Right renal cortex interstitium (tissue), 3 donors: Measurements from ENCODE around the gene MTPN. TPM values are rescaled to one million over a fixed set of nuclear protein-coding genes. Genes with fewer than 3 reads are reported as not detected.

ENCODE experiments used
- DNase-seq, 3 donors: peaks; one replicate each; pipeline ENCODE4 v3.0.0-alpha.2; 2013; ENCODE audit warnings: low read depth in 3 of 3, low spot score in 2 of 3
- polyA plus RNA-seq, 3 donors: library from polyadenylated mRNA; unstranded; fragments of 120-200 nt; gene quantifications; one replicate each; pipeline ENCODE4 v1.2.1, GENCODE V29; 2013; ENCODE audit not compliant: insufficient read length in 3 of 3

MTPN gene
- polyA plus RNA-seq, 3 donors = 163 to 166 (median 165) TPM

DNA sequence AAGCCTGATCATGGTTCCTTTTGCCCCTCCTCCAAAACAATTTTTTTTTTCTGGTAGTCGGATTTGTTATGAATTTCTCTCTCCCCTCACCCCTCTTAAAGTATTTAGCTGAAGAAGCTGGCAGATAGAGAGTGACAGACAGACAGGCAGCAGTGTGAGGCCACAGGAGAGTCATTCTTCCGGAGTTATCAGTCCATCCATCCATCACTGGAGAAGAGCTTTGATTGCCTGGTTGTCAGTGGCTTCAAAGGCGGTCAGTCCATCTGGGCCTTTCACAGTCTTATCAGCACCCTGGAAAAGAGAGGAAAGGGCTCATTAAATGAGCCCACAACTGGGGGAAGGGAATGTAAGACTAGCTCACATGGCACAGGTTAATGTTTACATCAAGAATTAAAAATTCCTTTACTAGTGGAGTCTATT is 47.4 kb downstream of the MTPN start:
- DNase-seq = no peak

DNA sequence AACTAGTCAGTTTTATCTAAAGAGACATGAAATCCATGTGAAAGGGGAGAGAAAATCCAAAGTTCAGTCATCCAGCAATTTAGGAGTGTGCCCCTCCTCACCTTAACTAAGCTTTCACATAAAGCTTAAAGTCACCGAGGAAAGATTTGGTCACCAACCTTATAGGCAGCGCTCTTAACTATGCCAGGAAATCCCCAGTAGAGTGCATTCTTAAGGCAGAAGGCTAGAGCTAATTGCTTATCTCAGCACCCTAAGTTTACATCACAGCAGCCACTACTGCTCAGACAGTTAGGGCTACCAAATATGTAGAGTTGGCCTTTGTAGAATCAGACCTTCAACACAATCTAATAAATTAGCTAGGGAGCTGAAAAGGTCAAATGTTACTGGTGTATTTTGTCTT is 47.9 kb downstream of the MTPN start:
- DNase-seq = no peak

DNA sequence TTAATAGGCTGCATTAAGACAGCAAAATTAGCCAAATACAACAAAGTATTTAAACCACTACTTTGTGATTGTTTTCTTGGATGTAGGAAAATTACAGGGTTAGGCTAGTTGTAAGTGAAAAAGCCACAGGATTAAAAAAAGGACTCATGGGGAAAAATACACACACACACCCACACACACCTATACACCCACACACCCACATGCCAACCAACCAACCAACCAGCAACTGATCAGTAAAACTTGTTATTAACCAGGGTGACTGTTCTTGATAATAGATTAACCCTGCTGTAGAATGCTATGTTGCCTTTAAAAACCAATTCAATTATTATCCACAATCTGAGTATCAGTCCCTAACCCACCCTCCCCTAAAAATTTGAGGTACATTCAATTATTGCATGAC is 49.0 kb downstream of the MTPN start:
- no peak for DNase-seq

DNA sequence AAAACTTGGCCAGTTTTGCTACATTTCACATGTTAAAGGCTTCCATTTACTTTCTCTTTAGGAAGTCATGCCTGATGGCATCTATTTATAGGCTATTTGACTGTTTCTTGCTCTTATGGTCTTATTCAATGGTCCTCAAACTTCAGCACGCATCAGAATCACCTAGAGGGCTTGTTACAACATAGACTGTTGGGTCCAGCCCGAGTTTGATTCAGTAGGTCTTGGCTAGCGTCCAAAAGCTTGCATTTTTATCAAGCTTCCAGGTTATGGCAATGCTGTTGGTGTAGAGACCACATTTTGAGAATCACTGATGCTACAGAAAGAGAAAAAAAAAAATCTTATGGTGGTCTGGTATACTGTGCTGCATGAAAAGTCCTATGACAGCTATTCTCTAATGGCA is 51.9 kb downstream of the MTPN start:
- no peak for DNase-seq

DNA sequence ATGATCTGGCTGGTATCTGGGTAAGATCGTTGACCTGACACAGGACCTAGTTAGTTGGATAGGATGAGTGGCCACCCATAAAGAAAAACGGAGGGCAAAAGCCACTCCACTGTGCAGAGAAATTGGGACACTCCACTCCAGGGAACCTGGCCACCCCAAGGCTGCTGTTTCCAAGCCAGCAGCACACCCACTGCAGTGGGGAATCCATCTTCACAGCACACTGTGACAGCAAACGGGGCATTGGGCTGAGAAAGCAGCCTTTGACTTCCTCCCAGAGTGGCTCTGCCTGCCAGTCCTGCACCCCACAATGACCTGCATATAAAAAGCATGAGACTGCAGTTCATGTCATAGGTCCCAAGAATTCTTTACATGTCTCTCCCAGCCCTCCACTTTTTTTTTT is 52.9 kb downstream of the MTPN start:
- no peak for DNase-seq

DNA sequence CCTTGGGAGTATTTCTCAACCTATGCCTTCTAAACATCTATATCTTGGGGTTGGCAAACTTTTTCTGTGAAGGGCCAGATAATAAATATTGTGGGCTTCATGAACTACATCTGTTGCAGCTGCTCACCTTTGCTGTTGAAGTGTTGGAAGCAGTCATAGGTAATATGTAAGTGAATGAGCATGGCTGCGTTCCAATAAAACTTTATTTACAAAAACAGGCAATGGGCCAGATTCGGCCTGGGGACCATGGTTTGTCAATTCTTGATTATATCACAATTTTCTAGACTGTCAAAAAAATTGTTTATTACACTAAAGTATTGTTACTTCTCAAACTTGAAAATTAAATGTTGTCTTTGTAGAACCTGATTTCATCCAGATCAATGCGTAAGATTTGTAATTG is 54.9 kb downstream of the MTPN start:
- no peak for DNase-seq

DNA sequence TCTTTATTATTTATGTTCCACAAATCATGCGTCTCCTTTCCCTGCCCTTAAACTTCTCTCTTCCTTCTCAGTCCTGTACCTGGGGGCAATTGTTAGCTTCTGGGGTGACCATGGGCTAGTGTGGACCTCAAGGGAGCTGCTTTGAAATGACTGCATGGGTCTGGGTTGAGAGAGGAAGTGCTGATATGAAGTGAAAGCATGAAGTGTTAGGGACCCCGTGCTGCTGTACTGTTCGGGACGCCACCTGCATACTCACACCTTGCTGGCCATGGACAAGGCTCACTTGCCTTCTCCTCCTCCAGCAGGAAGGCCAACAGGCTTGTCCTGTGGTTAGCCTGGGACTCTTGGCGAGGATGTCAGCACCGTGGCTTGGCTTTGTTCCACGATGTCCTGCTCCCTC is 56.7 kb downstream of the MTPN start:
- DNase-seq = no peak

DNA sequence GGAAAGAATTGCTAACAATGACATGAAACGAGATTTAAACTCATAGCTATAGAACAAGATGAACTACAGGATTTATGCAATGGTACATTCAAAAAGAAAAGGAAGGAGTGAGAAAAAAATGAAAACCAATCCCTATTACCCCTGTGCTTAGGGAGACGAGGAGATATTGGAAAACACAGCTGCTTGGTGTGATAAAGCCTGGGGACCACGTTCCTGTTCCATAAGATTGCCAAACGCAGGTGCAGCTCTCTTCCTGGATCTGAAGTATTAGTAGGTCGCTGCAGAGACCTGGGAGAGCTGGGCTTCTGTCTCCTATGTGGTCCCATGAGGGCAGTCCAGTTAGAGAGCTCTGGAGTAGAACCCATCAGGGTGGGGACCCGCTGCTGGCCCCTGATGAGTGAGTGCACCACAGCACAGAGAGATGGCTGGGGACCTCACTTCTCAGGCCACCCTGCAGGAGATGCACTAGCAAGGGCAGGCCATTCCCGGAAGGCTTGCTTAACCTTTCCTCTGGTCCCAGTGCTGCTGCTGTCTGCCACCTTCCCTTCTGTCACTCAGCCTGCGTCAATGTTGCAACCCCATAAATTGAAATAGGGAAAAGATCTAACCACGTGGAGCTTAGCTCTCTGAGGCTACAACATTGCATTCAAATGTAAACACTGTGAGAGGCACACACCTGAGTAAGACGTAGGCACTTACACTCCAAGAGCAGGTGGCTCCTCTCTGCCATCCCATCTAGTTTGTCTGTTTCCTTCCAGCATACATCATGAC is 57.9 kb downstream of the MTPN start:
- no peak for DNase-seq

DNA sequence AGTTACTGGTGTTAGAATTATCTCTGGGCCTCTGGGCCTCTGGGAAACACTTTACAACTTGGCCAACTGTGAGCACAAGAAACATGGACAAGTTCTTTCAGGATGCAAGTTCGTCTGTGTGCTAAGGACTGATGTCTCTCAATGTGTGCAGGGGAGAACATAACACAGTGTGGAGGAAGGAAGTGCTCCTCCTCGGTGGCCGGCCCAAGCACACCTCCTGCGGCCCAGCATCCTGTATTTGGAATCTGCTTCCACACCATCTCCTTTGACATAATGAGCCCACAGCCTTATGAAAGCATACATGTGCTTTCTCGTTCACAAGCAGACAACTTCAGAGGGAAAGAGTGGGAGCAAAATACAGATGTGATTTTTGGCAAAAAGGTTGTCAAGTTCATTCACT is 59.0 kb downstream of the MTPN start:
- DNase-seq = no peak

DNA sequence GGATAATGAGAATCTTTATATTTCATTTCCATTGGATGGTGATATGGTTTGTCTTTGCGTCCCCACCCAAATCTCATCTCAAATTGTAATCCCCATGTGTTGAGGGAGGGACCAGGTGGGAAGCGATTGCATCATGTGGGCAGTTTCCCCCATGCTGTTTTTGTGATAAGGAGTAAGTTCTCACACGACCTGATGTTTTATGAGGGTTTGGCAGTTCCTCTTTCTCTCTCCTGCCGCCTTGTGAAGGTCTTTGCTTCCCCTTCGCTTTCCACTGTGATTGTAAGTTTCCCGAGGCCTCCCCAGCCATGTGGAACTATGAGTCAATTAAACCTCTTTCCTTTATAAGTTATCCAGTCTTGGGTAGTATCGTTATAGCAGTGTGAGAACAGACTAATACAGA is 59.4 kb downstream of the MTPN start:
- no peak for DNase-seq

DNA sequence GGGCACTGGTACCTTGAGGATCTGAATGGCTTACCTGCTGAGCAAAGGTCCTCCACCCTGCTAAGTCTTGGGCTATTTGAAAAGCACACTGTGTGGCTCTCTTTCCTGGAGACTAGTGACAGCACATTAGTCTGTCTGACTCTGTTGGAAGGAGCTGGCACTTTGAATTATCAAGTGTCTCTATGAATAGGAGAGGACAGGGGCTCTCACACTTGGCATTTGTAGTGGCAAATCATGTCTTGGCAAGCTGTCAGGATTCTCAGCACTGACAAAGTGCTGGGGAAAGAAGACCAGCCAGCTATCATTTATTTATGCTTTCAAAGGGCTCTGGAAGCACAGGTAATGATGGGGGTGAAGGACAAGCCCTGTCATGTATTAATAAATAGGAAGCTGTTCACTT is 62.8 kb downstream of the MTPN start:
- DNase-seq = no peak

DNA sequence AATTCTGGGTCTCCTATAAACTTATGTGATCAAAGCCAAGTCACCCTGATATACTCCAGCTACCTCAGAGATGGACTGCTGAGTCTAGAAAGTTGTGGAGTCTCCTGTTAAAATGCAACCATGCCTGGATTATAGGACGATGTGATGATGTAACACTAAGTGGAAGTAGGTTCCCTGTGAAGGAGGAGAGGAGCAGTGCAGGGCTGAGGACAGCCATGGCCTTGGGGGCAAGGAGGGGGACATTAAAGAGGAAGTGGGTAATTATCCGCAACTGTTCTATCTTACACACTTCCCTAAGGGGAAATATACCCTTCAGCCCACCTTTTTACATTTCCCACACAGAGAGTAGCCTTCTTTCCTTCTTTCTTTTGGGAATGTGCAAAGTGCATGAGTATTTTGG is 63.8 kb downstream of the MTPN start:
- DNase-seq = no peak

DNA sequence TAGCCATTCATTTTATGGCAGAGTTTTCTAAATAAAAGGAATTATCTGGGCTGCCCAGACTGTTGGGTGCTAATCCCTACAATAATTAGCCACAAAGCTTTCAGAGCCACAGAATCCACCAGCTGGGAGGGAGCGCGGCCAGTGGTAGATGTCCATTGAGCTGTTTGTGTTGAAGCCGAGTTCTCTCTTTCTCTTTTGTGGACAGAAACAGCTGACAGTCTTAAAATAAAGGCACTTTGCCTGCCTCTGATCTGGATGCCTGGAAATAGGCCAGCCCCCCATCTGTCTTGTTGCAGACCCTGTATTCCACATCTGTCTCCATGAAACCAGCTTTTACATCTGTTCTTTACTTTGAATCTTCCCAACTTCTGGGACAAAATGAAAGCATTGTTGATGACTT is 66.1 kb downstream of the MTPN start:
- DNase-seq = peak in 1 of 3 donors; percentile 32

DNA sequence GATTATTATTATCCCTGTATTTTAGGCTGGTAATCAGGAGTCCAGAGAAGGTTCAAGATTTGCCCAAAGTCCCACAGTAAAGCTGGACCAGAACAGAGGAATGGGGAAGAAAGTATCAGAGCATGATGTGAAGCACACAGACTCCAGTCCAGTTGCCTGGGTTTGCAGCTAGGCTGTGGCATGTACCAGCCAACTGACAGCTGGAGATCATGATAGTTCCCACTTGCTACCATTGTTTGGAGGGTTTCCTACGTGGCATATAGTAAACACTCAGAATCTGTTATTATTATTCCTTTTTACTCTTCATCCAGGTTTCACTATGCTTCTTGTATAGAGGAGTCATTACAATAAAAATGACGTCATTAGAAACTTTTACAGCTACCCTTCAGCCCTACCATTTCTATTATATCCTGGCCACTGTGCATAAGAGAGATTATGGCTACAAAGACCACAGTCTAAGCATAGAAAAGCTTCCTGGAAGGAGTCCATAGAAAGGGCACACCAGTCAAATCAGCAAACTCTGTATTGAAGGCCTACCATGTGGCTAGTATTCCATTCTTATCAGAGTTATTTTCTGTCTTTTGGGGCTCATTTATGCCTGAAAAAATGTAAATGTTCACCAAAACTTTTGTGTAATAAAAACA is 66.6 kb downstream of the MTPN start:
- DNase-seq = no peak

DNA sequence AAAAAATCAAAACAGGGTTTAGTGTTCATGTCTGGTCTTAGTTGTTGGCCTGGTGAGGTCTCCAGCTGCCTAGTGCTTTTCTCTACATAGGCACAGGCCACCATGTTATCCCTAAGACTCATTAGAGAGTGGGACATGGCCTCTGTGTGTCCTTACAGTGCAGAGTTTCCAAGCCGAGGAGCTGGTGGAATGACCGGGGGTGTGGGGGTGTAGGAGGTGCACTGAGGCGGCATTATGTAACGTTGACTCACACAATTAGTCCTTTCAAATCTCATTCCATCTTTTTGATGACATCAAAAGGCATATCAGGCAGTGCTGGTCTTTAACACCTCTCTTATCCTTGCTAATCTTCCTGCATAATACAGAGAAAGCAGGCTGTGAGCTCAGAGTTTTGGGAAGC is 71.3 kb downstream of the MTPN start:
- no peak for DNase-seq

DNA sequence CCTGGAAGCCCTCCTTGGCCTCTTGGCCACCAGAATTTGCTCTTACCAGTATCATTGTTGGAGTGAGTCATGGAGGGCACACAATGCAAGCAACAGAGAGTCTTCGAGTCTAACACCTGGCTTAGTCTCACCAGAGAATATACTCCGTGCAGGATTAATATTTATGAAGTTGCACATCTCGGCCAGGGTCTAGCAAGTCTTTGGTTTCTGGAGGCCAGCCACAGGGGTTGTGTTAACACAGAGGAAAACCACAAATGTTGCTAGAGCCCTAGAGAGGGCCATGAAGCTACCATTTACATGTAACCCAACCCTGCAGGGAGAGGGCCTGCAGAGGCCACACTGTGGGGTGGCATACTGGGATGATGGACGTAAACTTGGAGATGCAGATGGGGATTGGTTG is 71.8 kb downstream of the MTPN start:
- no peak for DNase-seq

DNA sequence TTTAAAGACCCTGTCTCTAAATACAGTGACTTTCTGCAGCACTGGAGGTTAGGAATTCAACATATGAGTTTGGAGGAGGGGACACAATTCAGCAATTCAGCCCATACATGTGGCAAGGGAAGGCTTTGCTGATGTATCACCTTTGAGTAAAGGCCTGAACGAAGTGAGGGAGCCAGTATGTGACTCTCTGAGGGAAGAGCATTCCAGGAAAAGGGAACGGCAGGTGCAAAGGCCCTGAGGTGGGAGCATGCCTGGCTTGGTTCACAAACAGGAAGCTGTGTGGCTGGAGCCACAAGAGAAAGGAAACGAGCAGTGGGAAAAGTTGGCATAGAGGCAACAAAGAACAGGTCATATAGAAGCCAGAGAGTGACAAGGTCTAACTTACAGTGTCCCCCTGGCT is 72.9 kb downstream of the MTPN start:
- no peak for DNase-seq

DNA sequence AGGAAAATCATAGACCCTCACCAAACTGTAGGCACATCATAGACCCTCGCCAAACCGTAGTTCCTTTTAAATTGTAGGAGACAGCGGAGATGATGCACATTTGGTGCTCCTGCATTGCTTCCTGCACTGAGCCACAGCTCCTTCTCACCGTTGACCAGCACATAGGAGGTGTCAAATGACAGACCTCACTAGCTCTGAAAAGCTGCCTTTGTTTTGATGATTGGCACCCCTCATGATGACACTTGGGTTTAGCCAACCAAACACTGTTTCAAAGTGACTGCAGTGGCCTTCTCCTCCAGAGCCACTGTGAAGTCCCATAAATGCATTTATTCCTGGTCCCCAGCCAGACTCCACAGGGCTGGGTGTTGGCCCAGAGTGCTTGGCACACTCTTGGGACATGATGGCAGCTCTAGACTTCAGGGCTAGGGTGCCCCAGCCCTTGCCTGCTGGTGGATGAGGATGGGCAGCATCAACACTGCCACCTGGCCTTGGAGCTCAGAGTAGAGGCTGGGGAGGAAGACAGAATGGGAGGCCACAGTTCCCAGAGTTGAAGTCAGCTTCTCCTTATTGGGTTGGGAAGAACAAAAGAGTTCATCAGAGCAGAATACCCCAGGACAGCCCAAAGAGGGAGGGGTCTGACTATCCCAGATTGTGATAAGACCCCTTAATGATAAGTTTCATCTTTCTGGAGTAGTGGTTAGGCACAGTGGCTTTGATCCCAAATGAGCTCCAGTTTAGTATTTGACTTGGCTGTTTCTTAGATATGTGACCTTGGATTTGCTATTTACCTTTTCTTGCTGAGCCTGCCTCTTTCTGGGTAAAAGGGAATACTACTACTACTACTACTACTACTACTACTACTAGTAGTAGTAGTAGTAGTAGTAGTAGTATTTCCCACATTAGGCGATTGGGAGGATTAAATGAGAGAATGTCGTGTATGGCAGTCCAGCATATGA is 75.3 kb downstream of the MTPN start:
- no peak for DNase-seq

DNA sequence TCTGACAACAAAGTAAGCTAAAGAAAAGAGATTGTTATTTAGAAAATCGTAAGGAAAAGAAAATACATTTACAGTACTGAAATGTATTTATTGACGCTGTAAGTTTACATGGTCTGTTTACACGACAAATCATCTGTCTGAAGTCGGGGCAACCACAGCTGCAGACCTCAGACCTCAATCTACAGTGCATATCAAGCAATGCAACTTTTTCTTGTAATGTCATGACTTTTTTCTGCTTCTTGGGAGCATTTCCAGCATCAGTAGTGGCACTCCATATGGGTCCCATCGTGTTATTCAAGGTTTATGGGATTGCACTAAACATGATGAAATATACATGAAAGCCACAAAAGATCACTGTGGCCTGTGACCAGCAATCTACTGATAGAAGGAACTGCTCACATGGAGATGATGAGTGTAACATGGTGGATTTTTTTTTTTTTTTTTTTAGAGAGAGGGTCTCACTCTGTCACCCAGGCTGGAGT is 77.1 kb downstream of the MTPN start:
- DNase-seq = peak; percentile 38 to 45 (median 43)

DNA sequence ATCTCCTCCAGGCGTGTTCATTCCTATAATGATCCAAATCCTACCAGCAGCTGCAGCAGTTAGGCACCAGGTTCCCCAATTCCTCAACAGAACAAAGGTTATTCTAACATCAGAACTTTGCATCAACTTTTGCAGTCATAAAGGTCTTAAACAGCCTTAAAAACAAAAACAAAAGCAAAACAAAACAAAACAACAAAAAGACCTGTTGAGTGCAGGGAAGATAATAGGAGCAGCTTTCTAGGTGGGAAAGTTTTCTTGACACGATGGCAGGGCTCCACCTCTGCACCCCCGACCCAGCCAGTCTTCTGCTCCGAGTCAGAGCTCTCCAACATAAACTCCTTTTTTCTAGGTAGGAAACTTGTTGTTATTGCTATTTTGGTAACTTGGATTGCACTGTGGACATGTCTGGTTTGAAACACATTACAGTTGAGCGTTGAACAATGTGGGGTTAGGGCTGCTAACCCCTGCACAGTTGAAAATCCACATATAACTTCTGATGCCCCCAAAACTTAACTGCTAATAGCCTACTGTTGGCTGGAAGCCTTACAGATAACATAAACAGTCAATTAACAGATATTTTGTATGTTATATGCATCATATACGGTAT is 77.6 kb downstream of the MTPN start:
- DNase-seq = peak in 1 of 3 donors; percentile 12

DNA sequence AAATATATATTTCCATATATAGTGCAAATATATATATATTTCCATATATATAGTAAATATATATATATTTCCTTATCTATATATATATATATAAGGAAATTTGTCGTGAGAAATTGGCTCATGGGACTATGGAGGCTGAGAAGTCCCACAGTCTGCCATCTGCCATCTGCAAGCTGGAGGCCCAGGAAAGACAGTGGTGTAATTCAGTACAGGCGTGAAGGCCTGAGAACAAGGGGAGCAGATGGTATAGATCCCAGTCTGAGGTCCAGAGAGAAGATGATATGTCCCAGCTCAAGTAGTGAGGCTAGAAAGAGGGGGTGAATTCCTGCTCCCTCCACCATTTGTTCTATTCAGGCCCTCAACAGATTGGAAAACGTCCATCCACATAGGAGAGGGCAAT is 78.9 kb downstream of the MTPN start:
- DNase-seq = no peak
